CD4-positive, alpha-beta T cell (primary cell): Measurements from ENCODE around the gene ZSCAN32. TPM values are rescaled to one million over a fixed set of nuclear protein-coding genes. Genes with fewer than 3 reads are reported as not detected.

ENCODE experiments used
- ATAC-seq: fragments of 200-7000 bp; cut with Tn5 transposase; one replicate; pipeline ENCODE4 v1.10.0; 2022; ENCODE audit warnings: mild to moderate bottlenecking; ENCODE audit not compliant: poor library complexity
- CTCF ChIA-PET: fragments of 350-600 bp; sonication (Branson Sonifier 250); formaldehyde crosslinking; loops from one replicate; lab custom pipeline; 2021; ENCODE audit warnings: antibody characterized with exemption, inconsistent platforms; lab: Charles Lee
- POLR2A ChIA-PET: fragments of 350-600 bp; sonication (Branson Sonifier 250); formaldehyde crosslinking; loops from one replicate; lab custom pipeline; 2021; ENCODE audit warnings: antibody characterized with exemption, inconsistent platforms; lab: Charles Lee
- DNase-seq, 14 experiments: peaks; one replicate each; pipeline ENCODE4 v3.0.0-alpha.2; 2013 to 2020; ENCODE audit warnings: mixed read lengths in 2 of 14
- H3K27ac ChIP-seq, 2 donors: one replicate each; pipeline versions ENCODE4 v1.5.1 to v1.7.0; 2013; ENCODE audit warnings: low read length in 2 of 2, low read depth in 1 of 2, mild to moderate bottlenecking in 1 of 2
- H3K27me3 ChIP-seq, 2 experiments: 1 replicate in 1 of 2; 2 replicates in 1 of 2; pipeline versions ENCODE4 v1.6.1 to v1.7.0; 2013; ENCODE audit warnings: low read length in 2 of 2, control low read depth in 1 of 2, mild to moderate bottlenecking in 1 of 2, moderate library complexity in 1 of 2; ENCODE audit not compliant: insufficient read depth in 2 of 2, control insufficient read depth in 1 of 2
- H3K36me3 ChIP-seq: one replicate; pipeline ENCODE4 v1.6.1; 2013; ENCODE audit warnings: low read length, control low read depth; ENCODE audit not compliant: insufficient read depth
- H3K4me1 ChIP-seq: one replicate; pipeline ENCODE4 v1.6.1; 2013; ENCODE audit warnings: low read length, control low read depth; ENCODE audit not compliant: insufficient read depth
- H3K4me3 ChIP-seq: one replicate; pipeline ENCODE4 v1.5.1; 2013; ENCODE audit warnings: mild to moderate bottlenecking, low read length, moderate library complexity
- H3K9me3 ChIP-seq, 2 experiments: 1 replicate in 1 of 2; 2 replicates in 1 of 2; pipeline versions ENCODE4 v1.6.1 to v1.7.0; 2013; ENCODE audit warnings: low read length in 2 of 2, mild to moderate bottlenecking in 2 of 2, control low read depth in 1 of 2, moderate library complexity in 1 of 2; ENCODE audit not compliant: control insufficient read depth in 1 of 2, insufficient read depth in 1 of 2
- H3K27ac Mint-ChIP-seq: one replicate; pipeline ENCODE4 v1.8.0; 2020; ENCODE audit warnings: mixed read lengths
- H3K27me3 Mint-ChIP-seq: one replicate; pipeline ENCODE4 v1.8.0; 2021; ENCODE audit warnings: mixed read lengths
- H3K36me3 Mint-ChIP-seq: one replicate; pipeline ENCODE4 v1.8.0; 2021; ENCODE audit warnings: low read depth, mixed read lengths
- H3K4me1 Mint-ChIP-seq: one replicate; pipeline ENCODE4 v1.8.0; 2021; ENCODE audit warnings: low read depth, mixed read lengths
- H3K4me3 Mint-ChIP-seq: one replicate; pipeline ENCODE4 v1.8.0; 2020; ENCODE audit warnings: mild to moderate bottlenecking, mixed read lengths
- H3K9me3 Mint-ChIP-seq: one replicate; pipeline ENCODE4 v1.8.0; 2020; ENCODE audit warnings: mixed read lengths
- CTCF ChIP-seq: fragments of 200-600 bp; IDR thresholded peaks from one replicate; pipeline ENCODE4 v1.8.0; 2022; ENCODE audit warnings: antibody characterized with exemption, mild to moderate bottlenecking
- intact Hi-C, 2 experiments: fragments of 100-400 bp; cut with DNase I in 1 of 2; cut with micrococcal nuclease in 1 of 2; formaldehyde crosslinking; loops; one replicate each; pipeline versions ENCODE4 v1.15.1 to v1.9.0; 2023 to 2025; cut with DNase I, micrococcal nuclease
- total RNA-seq, 174 experiments: library from RNA in 2 of 174; stranded (reverse) in 2 of 174; gene quantifications; one replicate each; pipeline ENCODE4 v1.2.3 and lab custom pipeline; 2021 to 2026

The ZSCAN32 gene
- total RNA-seq, 2 experiments from 2014 or later: 4.8 to 5.4 TPM

DNA sequence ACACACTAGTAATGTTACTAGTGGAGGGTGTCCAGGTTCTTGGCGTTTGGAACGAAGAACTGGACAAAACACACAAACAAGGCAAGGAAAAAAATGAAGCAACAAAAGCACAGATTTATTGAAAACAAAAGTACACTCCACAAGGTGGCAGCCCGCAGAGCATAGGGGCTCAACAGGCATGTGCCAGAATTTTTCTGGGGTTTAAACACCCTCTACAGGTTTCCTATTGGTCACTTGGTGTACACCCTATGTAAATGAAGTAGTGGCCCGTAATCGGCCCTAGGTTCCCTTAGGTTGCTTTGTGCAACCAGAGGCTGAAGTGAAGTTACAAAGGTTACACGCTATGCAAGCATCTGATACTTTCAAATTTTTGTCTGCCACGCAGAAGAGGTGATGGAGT, 37.0 kb downstream of the ZSCAN32 start:
- peaks cover 17% of the 10 kb centered on the region for H3K4me1 ChIP-seq
- peaks cover 16% of the 10 kb centered on the region for H3K9me3 Mint-ChIP-seq
- ChIA-PET CTCF (no interaction called here), POLR2A (no interaction called here)
- no peak overlapping the region for H3K27ac Mint-ChIP-seq
- no peak for TF ChIP-seq CTCF
- peaks cover 30% of the 10 kb centered on the region for H3K27me3 Mint-ChIP-seq
- H3K27ac ChIP-seq: no peak overlapping the region
- peaks cover 26% of the 10 kb centered on the region for H3K36me3 Mint-ChIP-seq
- H3K4me1 Mint-ChIP-seq: peaks cover 6% of the 10 kb centered on the region
- no peak overlapping the region for H3K4me3 ChIP-seq
- DNase-seq (peak in 1 of 14 experiments; percentile 16), ATAC-seq (no peak)
- peaks cover 17 to 36% of the 10 kb centered on the region in 2 experiments for H3K9me3 ChIP-seq
- no peak overlapping the region for H3K4me3 Mint-ChIP-seq
- peaks cover 10 to 13% of the 10 kb centered on the region in 2 experiments for H3K27me3 ChIP-seq
- H3K36me3 ChIP-seq: no peaks in the 10 kb centered on the region
- intact Hi-C loops: loop anchor here (1.0 to 2.0 kb wide), 2 partner anchors 37 to 38 kb away; partner anchors contain the start of genes ZNF174 (in 2 of the 2) and ZSCAN32 (in 2 of the 2)

GRCh38 chr16:3362931-3363330, 37.9 kb downstream of the ZSCAN32 start:
- intact Hi-C loops: no loop called here
- Mint-ChIP-seq H3K27me3 (peaks cover 30% of the 10 kb centered on the region), H3K27ac (no peak overlapping the region), H3K9me3 (peaks cover 14% of the 10 kb centered on the region), H3K4me3 (no peak overlapping the region), H3K4me1 (peaks cover 6% of the 10 kb centered on the region), H3K36me3 (peaks cover 26% of the 10 kb centered on the region)
- no peak for DNase-seq
- H3K27me3 ChIP-seq: peaks cover 10 to 13% of the 10 kb centered on the region in 2 experiments
- H3K27ac ChIP-seq: no peak overlapping the region
- H3K4me1 ChIP-seq: peaks cover 17% of the 10 kb centered on the region
- ATAC-seq: no peak
- no peak overlapping the region for H3K4me3 ChIP-seq
- H3K9me3 ChIP-seq: peaks cover 17 to 36% of the 10 kb centered on the region in 2 experiments
- no peak for TF ChIP-seq CTCF
- CTCF ChIA-PET: no interaction called here
- POLR2A ChIA-PET: no interaction called here
- H3K36me3 ChIP-seq: no peaks in the 10 kb centered on the region

DNA sequence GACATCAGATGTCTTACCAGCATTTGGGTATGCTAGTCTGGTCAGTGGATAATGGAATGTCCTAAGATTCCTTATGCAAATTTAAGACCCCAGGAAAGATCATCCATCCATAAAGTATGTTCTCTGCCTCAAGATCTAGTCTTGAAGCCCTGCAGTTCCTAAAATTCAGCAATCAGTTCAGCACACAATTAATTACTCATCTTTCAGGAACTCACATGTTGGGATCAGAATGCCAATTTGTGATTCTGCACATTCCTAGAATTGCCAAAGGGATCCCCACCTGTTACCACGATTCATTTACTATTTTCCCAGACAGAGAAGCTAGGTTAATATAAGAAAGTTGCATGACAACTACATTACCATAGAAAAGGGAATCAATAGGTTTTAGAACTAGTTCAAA, 41.9 kb downstream of the ZSCAN32 start:
- Mint-ChIP-seq H3K27me3 (peaks cover 35% of the 10 kb centered on the region), H3K4me3 (no peak overlapping the region), H3K27ac (no peak overlapping the region), H3K36me3 (peaks cover 18% of the 10 kb centered on the region), H3K4me1 (peaks cover 6% of the 10 kb centered on the region), H3K9me3 (peaks cover 14% of the 10 kb centered on the region)
- H3K27ac ChIP-seq: no peak overlapping the region
- H3K36me3 ChIP-seq: no peaks in the 10 kb centered on the region
- peaks cover 4 to 21% of the 10 kb centered on the region in 2 experiments for H3K9me3 ChIP-seq
- peaks cover 10 to 13% of the 10 kb centered on the region in 2 experiments for H3K27me3 ChIP-seq
- peaks cover 1% of the 10 kb centered on the region for H3K4me1 ChIP-seq
- no peak overlapping the region for H3K4me3 ChIP-seq
- POLR2A ChIA-PET: no interaction called here
- DNase-seq: no peak
- CTCF ChIA-PET: no interaction called here
- TF ChIP-seq CTCF: no peak
- ATAC-seq: no peak
- intact Hi-C loops: loop anchor here in 1 of 2 experiments (10.0 kb wide), 1 partner anchor 1484 kb away; the partner anchor contains the start of gene MEIOB
